Activated CD4-positive, alpha-beta T cell treated with anti-CD3 and anti-CD28 coated beads, Interleukin-2, amount 50 U/mL, for 48 hours (primary cell): Measurements from ENCODE around the gene ISCU.
"Not testable (repeated sequence)": the region's sequence is repeated elsewhere in the genome, so short reads cannot be mapped to it uniquely, and the experiment has no call there.

Source experiments
- DNase-seq, 2 experiments: peaks; one replicate each; pipeline ENCODE4 v3.0.0-alpha.2; 2020

ISCU gene

GRCh38 chr12:108605690-108606406 lies 43.5 kb downstream of the ISCU start:
- DNase-seq = no peak

- DNase-seq = no peak
Observed at GRCh38 chr12:108606492-108606891, 44.1 kb downstream of the ISCU start.

- no peak for DNase-seq
Observed at GRCh38 chr12:108607981-108608600, 45.7 kb downstream of the ISCU start.

GRCh38 chr12:108608616-108609015 lies 46.2 kb downstream of the ISCU start:
- no peak for DNase-seq

GRCh38 chr12:108609537-108610335 lies 47.3 kb downstream of the ISCU start:
- no peak for DNase-seq

- no peak for DNase-seq
Observed at GRCh38 chr12:108610336-108610815, 48.0 kb downstream of the ISCU start.

- no peak for DNase-seq
Observed at GRCh38 chr12:108610856-108611605, 48.6 kb downstream of the ISCU start.

GRCh38 chr12:108611884-108612415 lies 49.6 kb downstream of the ISCU start:
- DNase-seq = peak in 1 of 2 experiments; percentile 67

GRCh38 chr12:108612788-108613282 lies 50.4 kb downstream of the ISCU start:
- no peak for DNase-seq

- no peak for DNase-seq
Observed at GRCh38 chr12:108613548-108613947, 51.2 kb downstream of the ISCU start.

GRCh38 chr12:108614041-108614440 lies 51.6 kb downstream of the ISCU start:
- no peak for DNase-seq

- DNase-seq = no peak
Observed at GRCh38 chr12:108614639-108615038, 52.2 kb downstream of the ISCU start.

GRCh38 chr12:108615918-108616317 lies 53.5 kb downstream of the ISCU start:
- DNase-seq = no peak

GRCh38 chr12:108616359-108616758 lies 54.0 kb downstream of the ISCU start:
- no peak for DNase-seq

- DNase-seq = peak; percentile 82 to 88
Observed at GRCh38 chr12:108616941-108617858, 54.8 kb downstream of the ISCU start.

GRCh38 chr12:108618079-108618952 lies 55.9 kb downstream of the ISCU start:
- peak; percentile 82 to 84 for DNase-seq

GRCh38 chr12:108618953-108619274 lies 56.5 kb downstream of the ISCU start:
- not testable (repeated sequence) for DNase-seq
